GM21825 (cell line): Measurements from ENCODE around the gene THBS4.

Source experiments
- ATAC-seq: cut with Tn5 transposase; IDR thresholded peaks from one replicate; pipeline ENCODE4 v1.9.1; 2021; ENCODE audit warnings: mild to moderate bottlenecking, moderate library complexity; ENCODE audit not compliant: unreplicated experiment

The THBS4 gene

DNA sequence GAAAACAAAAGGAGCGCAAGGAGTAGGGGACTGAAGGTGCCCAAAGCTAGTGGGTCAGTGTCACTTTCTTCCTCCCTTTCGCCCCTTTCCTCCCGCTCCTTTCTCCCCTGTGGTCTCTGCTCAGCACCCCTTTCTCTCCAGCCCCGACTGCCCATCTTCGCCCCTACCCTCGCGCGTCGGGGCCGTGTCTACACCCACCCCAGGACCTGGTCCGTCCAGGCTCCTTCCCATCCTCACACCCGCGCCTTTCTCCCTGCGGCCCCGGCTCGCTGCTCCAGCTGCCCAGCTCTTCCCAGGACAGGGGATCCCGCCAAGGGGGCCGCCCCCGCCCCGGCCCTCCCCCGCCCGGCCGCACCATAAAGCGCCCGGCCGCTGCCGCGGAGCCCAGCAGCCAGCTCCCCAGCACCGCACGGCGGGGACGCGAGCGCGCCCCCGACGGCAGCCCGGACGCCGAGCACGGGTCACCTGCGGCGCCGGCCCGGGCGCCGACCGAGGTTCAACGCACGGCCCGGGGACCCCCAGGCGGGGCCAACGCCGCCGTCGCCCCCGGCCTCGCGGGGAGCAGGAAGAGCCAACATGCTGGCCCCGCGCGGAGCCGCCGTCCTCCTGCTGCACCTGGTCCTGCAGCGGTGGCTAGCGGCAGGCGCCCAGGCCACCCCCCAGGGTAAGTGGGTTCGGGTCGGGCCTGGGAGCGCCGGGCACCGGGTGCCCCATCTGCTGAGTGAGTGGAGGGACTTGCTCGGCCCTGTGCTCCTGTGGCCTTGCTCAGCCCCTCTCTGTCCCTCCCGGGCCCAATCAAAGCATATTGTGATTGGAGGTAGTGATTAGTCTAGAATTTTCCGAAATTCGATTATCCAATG, at the start of gene THBS4:
TSS of gene THBS4 (plus strand) at position 387 of the 860 bp plus-strand sequence. CDS start at position 577, 190 bp downstream.
- no peak for ATAC-seq

- ATAC-seq: no peak
Observed at GRCh38 chr5:79986260-79986659, 48.9 kb upstream of the THBS4 start.

DNA sequence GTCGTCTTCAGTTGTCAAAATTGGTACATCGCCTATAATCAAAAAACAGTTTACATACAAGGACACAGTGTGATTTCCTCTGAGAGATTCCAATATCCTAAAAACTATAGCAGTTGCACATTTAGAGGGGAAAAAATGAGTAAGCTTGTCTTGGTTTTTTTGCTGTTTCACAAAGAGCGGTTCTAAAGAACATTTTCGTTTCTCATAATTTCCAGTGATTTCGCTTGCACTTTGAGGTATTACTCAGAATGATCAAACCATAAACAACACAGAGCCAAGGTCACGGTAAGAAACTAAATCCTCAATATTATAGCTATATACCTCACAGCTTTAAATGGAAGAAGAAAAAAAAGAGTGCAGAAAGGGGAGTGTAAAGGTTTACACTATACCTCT, 44.9 kb upstream of the THBS4 start:
- ATAC-seq: peak; percentile 42

DNA sequence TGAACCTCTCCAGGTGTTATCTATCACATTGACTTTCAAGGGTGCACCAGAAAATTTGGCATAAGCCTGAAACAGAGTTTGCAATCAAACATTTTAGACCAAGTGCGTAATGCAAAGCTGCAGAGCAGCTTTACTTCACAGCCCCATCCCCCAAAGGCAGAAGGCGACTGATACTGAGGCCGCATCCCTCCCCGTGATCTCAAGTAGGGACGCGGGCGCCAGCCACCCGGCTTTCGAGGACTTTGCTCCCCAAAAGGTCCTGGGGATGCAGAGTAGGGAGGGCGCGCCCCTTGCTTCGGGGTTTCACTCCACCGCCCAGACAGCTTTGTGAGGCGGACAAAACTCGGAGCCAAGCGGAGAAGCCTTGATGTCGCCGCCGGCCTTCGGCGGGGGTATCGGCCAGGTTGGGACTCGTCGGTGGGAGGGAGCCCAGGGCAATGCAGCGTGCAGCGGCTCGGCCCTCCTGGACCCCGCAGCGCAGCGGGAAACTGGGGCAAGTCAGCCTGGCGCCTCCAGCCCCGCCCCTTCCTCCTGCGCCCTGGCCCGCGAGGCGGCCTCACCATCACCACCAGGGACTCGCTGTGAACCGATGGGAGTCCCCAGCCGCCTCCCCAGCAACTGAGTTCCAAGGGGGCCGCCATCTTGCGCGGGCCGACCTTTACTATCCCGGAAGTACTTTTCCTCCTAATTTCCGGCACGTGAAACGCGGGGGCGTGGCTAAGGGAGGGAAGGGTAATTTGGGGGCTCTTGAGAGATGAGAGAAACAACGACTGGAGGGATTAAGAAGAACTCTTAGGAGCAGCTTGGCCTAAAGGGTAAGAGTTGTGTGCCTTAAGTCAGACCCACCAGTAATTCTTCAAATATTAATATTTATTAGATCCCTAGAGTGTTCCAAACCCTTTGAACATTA, 44.3 kb upstream of the THBS4 start, which contains the start of gene MTX3:
TSS of gene MTX3 (minus strand) at position 665 of the 910 bp plus-strand sequence. CDS start at position 641, 24 bp downstream.
- peak; percentile 90 for ATAC-seq

GRCh38 chr5:79992891-79993657, 42.1 kb upstream of the THBS4 start:
- ATAC-seq: no peak

DNA sequence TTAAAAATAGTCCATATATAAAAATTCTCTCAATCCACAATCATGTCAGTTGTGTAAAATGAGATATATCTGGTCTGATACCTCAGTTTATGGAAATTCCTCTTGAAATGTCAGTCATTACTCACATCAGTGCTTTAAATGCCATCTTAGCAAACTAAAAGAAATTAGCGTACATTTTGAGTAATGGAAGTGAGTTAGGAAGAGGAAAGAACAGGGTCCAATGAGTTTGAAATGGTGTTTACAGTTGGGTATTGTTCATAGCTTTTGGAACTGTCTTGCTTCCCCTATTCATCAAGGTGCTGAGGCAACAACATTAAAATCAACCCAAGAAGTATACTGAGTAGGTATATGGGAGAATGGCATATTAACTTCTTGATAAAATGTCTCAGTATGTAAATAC, 35.4 kb upstream of the THBS4 start:
- no peak for ATAC-seq

DNA sequence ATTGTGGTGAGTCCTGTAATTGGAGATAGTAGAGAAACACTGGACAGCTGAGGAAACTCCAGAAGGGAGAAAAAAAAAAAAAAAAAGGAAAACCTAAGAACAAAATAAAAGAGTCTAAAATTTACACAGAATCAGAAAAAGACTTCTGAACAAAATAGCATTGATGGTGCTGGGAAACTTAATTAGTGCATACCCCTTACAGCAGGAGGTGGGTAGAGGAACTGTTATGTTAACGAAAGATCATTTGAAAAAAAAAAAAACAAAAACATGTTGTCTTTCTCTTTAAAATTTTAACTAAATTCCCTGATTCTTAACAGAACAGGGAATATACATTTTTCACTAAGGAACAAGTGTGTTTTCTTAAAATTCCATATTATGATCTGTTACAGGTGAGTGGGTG, 32.5 kb upstream of the THBS4 start:
- ATAC-seq: no peak

DNA sequence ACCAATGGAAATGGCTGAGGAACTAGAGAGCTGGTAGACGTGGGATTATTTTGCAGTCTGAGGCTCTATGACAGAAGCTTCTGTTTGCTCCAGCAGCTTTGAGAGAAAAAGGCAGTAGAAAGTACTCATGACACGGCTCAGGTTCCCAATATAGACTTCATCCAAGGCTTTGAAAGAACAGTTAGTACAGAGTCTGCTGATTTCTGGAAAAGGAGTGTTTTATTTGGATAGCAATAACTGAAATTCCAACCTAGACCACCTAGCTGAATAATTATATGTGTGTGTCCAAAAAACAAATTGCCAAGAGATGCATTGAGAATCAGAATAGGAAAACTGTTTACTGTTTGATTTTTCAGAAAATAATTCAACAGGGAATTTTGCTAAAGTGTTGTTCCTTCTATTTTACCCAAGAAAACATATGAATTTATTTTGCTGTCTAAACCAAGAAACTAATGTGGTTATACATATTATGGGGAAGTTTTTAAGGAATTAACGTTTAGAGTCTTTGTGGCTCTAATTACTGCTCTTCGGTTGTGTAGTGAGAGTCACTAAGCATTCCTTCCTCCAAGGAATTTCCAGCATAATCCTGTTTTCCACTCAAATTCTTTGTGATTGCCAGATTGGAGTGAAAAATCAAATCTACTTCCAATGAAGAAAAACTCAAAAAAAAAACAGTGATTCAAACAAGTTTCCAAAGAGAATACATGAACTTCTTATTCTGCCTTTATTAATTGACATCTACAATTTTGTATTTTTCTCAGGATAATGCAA, 26.0 kb upstream of the THBS4 start:
- ATAC-seq: no peak

- no peak for ATAC-seq
Observed at GRCh38 chr5:80010754-80011392, 24.3 kb upstream of the THBS4 start.

DNA sequence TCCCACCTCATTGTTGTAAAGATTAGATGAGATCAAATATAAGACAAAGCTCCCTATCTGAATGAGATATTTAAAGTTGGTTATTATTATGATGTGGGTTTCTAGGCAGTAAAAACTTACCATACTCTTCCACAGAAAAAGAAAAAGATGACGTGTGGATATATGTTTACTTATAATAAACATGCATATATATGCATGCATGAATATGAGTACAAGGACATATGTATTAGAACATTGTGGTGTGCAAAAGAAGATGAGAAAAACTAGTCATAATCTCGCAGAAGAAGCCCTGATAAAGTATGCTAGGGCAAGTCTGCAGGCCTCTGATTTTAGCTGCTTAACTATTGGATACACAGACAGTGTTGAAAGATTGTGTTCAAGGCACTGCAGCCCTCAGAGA, 10.1 kb upstream of the THBS4 start:
- no peak for ATAC-seq

- ATAC-seq: no peak
Observed at GRCh38 chr5:80026841-80027240, 8.3 kb upstream of the THBS4 start.

DNA sequence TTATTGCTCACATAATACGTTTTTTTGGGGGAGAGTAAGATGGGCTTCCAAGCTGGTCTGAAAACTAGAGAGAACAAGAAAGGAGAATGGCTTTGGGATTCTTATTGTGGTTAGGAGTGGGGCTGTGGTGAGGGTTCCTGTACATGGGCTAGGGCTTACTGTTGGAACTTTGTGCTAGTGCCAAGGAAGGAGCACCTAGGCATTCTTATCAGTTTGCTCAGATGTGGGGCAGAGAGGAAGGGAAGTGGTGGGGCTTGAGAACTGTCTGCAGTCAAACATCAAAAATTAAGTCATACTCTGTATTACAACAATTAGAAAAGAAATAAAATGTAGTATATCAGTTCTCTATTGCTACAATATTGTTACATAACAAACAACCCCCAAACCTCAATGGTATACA, 4.0 kb upstream of the THBS4 start:
- no peak for ATAC-seq

GRCh38 chr5:80033513-80033912, 1.6 kb upstream of the THBS4 start:
- ATAC-seq: no peak

DNA sequence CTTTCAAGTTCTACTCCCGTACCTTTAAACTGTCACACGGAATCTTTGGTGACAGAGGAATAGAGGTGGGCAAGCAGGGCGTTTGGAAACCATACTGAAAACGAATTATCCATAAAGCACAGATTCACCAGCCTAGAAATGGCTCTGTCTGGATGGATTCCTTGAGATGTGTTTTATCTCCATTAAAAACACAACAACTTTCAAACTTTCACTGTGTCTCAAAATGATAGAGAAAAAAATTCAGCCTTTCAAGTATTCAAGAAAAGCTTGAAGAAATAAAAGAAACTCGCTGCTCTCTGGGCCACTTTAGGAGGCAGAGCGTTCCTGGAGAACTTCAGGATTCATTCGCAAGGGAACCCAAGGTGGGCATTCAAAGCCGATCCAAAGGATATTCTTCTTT, 589 bp upstream of the THBS4 start:
- no peak for ATAC-seq

GRCh38 chr5:80035839-80036238, 691 bp downstream of the THBS4 start:
- ATAC-seq: no peak

GRCh38 chr5:80036615-80037014, 1.5 kb downstream of the THBS4 start:
- no peak for ATAC-seq

- no peak for ATAC-seq
Observed at GRCh38 chr5:80037366-80037765, 2.2 kb downstream of the THBS4 start.

DNA sequence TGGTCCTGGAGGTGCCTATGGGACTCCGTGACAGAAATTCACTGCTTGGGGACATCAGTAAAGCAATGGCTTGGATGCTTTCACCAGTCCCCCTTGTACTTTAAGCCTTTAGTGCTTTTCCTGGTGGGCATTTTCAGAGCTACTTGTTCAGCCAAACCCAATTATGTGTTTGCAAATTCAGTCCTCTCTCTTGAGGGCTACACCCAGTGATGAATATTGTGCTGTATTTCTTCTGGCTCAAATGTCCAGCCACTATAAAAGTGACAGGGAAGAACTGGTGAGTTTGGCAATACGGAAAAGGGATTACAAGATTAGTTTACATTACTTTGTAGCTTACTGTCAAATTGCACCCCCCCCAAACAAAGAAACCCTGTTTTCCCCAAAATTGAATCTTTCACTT, 4.5 kb downstream of the THBS4 start:
- ATAC-seq: no peak

- no peak for ATAC-seq
Observed at GRCh38 chr5:80041527-80041926, 6.4 kb downstream of the THBS4 start.

DNA sequence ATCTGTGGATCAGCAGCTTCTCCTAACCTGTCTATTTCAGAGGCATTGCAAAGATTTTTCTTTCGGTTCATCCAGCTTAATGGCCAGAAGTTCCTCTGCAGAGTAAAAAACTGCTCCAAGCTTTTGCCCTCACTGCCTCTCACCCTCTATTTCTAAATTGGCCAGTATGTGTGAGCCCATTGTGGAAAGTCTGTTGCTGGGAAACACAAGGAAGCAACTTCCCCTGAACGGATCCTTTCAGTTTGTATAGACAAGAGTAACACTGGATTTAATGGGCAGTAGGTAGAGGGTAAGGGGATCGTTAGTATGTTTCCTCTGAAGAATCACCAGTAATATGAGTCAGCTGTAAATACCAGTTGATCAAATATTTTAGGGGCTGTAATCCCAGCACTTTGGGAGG, 7.2 kb downstream of the THBS4 start:
- no peak for ATAC-seq
